SK-N-SH treated with all-trans-retinoic acid at 6 μM for 48 hours (cell line): ENCODE measurements around the gene PJA2.

Experiments used
- ARNTL ChIP-seq: fragments of 450-650 bp; formaldehyde crosslinking; IDR thresholded peaks from 2 replicates; pipeline ENCODE4 v1.5.0; 2020; ENCODE audit warnings: low read depth, mild to moderate bottlenecking, moderate library complexity, borderline replicate concordance
- CSDC2 ChIP-seq: fragments of 250-450 bp; sonication (Bioruptor Pico); IDR thresholded peaks from 2 replicates; pipeline ENCODE4 v1.5.0; 2020; ENCODE audit warnings: mild to moderate bottlenecking, moderate library complexity
- ISL1 ChIP-seq: fragments of 250-450 bp; sonication (Bioruptor Pico); IDR thresholded peaks from 2 replicates; pipeline ENCODE4 v2.1.2; 2022; ENCODE audit warnings: mild to moderate bottlenecking, moderate library complexity
- OSR1 ChIP-seq: fragments of 250-450 bp; sonication (Bioruptor Pico); IDR thresholded peaks from 2 replicates; pipeline ENCODE4 v1.8.0; 2022; ENCODE audit warnings: moderate library complexity, mild to moderate bottlenecking, inconsistent platforms
- PPARA ChIP-seq: fragments of 250-450 bp; sonication (Bioruptor Pico); IDR thresholded peaks from 2 replicates; pipeline ENCODE4 v1.5.0; 2020; ENCODE audit warnings: mild to moderate bottlenecking, borderline replicate concordance
- ZFP3 ChIP-seq: fragments of 250-450 bp; sonication (Bioruptor Pico); IDR thresholded peaks from 2 replicates; pipeline ENCODE4 v1.5.0; 2020; ENCODE audit warnings: mild to moderate bottlenecking, moderate library complexity
- ZFP30 ChIP-seq: fragments of 450-650 bp; formaldehyde crosslinking; IDR thresholded peaks from 2 replicates; pipeline ENCODE4 v1.5.0; 2022; ENCODE audit warnings: mild to moderate bottlenecking, moderate library complexity
- ZNF8 ChIP-seq: fragments of 450-650 bp; formaldehyde crosslinking; IDR thresholded peaks from 2 replicates; pipeline ENCODE4 v1.5.0; 2020; ENCODE audit warnings: mild to moderate bottlenecking, moderate library complexity
- TF ChIP-seq, protein P1 (sequence below): fragments of 250-450 bp; sonication (Bioruptor Pico); IDR thresholded peaks from 2 replicates; pipeline ENCODE4 v1.8.0; 2020; ENCODE audit warnings: mild to moderate bottlenecking, moderate library complexity, borderline replicate concordance
- TF ChIP-seq, protein P2 (sequence below): fragments of 250-450 bp; sonication (Bioruptor Pico); IDR thresholded peaks from 2 replicates; pipeline ENCODE4 v1.8.0; 2021; ENCODE audit warnings: low read depth, mild to moderate bottlenecking, moderate library complexity, borderline replicate concordance
- TF ChIP-seq, protein P3 (sequence below): fragments of 250-450 bp; sonication (Bioruptor Pico); IDR thresholded peaks from 2 replicates; pipeline ENCODE4 v1.5.1; 2020; ENCODE audit warnings: low read depth, mild to moderate bottlenecking, moderate library complexity
- TF ChIP-seq, protein P4 (sequence below): fragments of 250-450 bp; sonication (Bioruptor Pico); IDR thresholded peaks from 2 replicates; pipeline ENCODE4 v1.5.1; 2021; ENCODE audit warnings: mild to moderate bottlenecking, moderate library complexity

DNA sequence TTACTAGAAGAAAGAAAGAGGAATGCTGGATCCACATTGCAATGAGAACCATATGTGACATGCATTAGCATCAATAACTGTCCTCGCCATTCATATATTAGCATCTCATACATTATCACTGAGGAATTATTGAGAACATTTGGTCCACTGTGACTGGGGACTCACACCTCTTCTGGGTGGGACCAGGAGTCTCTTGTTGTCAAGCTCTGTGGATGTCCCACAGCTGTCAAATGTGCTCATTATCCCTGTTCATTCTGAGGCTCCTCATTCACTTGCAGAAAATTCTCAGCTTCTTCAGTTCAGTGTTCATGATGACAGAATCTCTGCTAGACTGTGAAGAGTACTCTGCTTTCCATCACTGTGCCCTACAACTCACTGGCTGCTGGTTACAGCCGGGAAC lies 109.4 kb downstream of the PJA2 start:
- TF ChIP-seq, protein P1, sequence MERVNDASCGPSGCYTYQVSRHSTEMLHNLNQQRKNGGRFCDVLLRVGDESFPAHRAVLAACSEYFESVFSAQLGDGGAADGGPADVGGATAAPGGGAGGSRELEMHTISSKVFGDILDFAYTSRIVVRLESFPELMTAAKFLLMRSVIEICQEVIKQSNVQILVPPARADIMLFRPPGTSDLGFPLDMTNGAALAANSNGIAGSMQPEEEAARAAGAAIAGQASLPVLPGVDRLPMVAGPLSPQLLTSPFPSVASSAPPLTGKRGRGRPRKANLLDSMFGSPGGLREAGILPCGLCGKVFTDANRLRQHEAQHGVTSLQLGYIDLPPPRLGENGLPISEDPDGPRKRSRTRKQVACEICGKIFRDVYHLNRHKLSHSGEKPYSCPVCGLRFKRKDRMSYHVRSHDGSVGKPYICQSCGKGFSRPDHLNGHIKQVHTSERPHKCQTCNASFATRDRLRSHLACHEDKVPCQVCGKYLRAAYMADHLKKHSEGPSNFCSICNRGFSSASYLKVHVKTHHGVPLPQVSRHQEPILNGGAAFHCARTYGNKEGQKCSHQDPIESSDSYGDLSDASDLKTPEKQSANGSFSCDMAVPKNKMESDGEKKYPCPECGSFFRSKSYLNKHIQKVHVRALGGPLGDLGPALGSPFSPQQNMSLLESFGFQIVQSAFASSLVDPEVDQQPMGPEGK (CRISPR knock-in tag) = no peak
- TF ChIP-seq, protein P2, sequence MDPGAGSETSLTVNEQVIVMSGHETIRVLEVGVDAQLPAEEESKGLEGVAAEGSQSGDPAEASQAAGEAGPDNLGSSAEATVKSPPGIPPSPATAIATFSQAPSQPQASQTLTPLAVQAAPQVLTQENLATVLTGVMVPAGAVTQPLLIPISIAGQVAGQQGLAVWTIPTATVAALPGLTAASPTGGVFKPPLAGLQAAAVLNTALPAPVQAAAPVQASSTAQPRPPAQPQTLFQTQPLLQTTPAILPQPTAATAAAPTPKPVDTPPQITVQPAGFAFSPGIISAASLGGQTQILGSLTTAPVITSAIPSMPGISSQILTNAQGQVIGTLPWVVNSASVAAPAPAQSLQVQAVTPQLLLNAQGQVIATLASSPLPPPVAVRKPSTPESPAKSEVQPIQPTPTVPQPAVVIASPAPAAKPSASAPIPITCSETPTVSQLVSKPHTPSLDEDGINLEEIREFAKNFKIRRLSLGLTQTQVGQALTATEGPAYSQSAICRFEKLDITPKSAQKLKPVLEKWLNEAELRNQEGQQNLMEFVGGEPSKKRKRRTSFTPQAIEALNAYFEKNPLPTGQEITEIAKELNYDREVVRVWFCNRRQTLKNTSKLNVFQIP (CRISPR knock-in tag) = no peak
- no peak for TF ChIP-seq CSDC2 (CRISPR knock-in tag)
- TF ChIP-seq ARNTL (CRISPR knock-in tag) = no peak
- TF ChIP-seq ZFP3 (CRISPR knock-in tag) = no peak
- TF ChIP-seq ZFP30 = no peak
- TF ChIP-seq ZNF8 (CRISPR knock-in tag) = no peak
- no peak for TF ChIP-seq PPARA (CRISPR knock-in tag)
- TF ChIP-seq, protein P3, sequence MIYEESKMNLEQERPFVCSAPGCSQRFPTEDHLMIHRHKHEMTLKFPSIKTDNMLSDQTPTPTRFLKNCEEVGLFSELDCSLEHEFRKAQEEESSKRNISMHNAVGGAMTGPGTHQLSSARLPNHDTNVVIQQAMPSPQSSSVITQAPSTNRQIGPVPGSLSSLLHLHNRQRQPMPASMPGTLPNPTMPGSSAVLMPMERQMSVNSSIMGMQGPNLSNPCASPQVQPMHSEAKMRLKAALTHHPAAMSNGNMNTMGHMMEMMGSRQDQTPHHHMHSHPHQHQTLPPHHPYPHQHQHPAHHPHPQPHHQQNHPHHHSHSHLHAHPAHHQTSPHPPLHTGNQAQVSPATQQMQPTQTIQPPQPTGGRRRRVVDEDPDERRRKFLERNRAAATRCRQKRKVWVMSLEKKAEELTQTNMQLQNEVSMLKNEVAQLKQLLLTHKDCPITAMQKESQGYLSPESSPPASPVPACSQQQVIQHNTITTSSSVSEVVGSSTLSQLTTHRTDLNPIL (CRISPR knock-in tag) = no peak
- TF ChIP-seq, protein P4, sequence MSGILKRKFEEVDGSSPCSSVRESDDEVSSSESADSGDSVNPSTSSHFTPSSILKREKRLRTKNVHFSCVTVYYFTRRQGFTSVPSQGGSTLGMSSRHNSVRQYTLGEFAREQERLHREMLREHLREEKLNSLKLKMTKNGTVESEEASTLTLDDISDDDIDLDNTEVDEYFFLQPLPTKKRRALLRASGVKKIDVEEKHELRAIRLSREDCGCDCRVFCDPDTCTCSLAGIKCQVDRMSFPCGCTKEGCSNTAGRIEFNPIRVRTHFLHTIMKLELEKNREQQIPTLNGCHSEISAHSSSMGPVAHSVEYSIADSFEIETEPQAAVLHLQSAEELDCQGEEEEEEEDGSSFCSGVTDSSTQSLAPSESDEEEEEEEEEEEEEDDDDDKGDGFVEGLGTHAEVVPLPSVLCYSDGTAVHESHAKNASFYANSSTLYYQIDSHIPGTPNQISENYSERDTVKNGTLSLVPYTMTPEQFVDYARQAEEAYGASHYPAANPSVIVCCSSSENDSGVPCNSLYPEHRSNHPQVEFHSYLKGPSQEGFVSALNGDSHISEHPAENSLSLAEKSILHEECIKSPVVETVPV = no peak
- TF ChIP-seq OSR1 (CRISPR knock-in tag) = no peak
- no peak for TF ChIP-seq ISL1
